Activated T-cell treated with anti-CD3 and anti-CD28 coated beads, Interleukin-2, amount 50 U/mL, for 48 hours (primary cell): ENCODE measurements around the gene SKIL.

Experiments used
- DNase-seq, 2 experiments: peaks; one replicate each; pipeline ENCODE4 v3.0.0-alpha.2; 2020

The SKIL gene

GRCh38 chr3:170413291-170413690 lies 55.8 kb downstream of the SKIL start:
- DNase-seq = no peak

- peak; percentile 39 to 46 for DNase-seq
Observed at GRCh38 chr3:170414202-170414663, 56.7 kb downstream of the SKIL start.

GRCh38 chr3:170417090-170417489 lies 59.6 kb downstream of the SKIL start:
- DNase-seq = no peak

GRCh38 chr3:170418422-170419398 lies 61.2 kb downstream of the SKIL start, which contains the start of gene CLDN11:
Gene CLDN11, plus strand, starts transcription at chr3:170418868. Its CDS starts 199 bp downstream, at chr3:170419067.
- DNase-seq = no peak

GRCh38 chr3:170419557-170420087 lies 62.1 kb downstream of the SKIL start:
- DNase-seq = peak in 1 of 2 experiments; percentile 30

- DNase-seq = no peak
Observed at GRCh38 chr3:170420307-170420821, 62.8 kb downstream of the SKIL start.

- no peak for DNase-seq
Observed at GRCh38 chr3:170421111-170421641, 63.7 kb downstream of the SKIL start.

GRCh38 chr3:170421758-170422157 lies 64.2 kb downstream of the SKIL start:
- no peak for DNase-seq

- DNase-seq = no peak
Observed at GRCh38 chr3:170423001-170423615, 65.6 kb downstream of the SKIL start.

GRCh38 chr3:170424879-170425278 lies 67.4 kb downstream of the SKIL start:
- DNase-seq = no peak

GRCh38 chr3:170425491-170426239 lies 68.2 kb downstream of the SKIL start:
- no peak for DNase-seq

GRCh38 chr3:170426240-170426797 lies 68.8 kb downstream of the SKIL start:
- no peak for DNase-seq

- no peak for DNase-seq
Observed at GRCh38 chr3:170428095-170428494, 70.6 kb downstream of the SKIL start.

GRCh38 chr3:170429050-170429449 lies 71.5 kb downstream of the SKIL start:
- DNase-seq = no peak

GRCh38 chr3:170431054-170431453 lies 73.5 kb downstream of the SKIL start:
- DNase-seq = no peak

GRCh38 chr3:170432416-170432815 lies 74.9 kb downstream of the SKIL start:
- no peak for DNase-seq

- no peak for DNase-seq
Observed at GRCh38 chr3:170436697-170437096, 79.2 kb downstream of the SKIL start.

GRCh38 chr3:170437176-170437575 lies 79.7 kb downstream of the SKIL start:
- DNase-seq = no peak

GRCh38 chr3:170437696-170438407 lies 80.3 kb downstream of the SKIL start:
- DNase-seq = no peak

- no peak for DNase-seq
Observed at GRCh38 chr3:170438836-170439235, 81.3 kb downstream of the SKIL start.

GRCh38 chr3:170440344-170440743 lies 82.8 kb downstream of the SKIL start:
- no peak for DNase-seq
